Measurements from ENCODE around the gene MRPL45. TPM values are rescaled to one million over a fixed set of nuclear protein-coding genes. Genes with fewer than 3 reads are reported as not detected.
"Not testable (repeated sequence)": the region's sequence is repeated elsewhere in the genome, so short reads cannot be mapped to it uniquely, and the experiment has no call there.

Gene MRPL45
- 27.6 TPM for total RNA-seq

DNA sequence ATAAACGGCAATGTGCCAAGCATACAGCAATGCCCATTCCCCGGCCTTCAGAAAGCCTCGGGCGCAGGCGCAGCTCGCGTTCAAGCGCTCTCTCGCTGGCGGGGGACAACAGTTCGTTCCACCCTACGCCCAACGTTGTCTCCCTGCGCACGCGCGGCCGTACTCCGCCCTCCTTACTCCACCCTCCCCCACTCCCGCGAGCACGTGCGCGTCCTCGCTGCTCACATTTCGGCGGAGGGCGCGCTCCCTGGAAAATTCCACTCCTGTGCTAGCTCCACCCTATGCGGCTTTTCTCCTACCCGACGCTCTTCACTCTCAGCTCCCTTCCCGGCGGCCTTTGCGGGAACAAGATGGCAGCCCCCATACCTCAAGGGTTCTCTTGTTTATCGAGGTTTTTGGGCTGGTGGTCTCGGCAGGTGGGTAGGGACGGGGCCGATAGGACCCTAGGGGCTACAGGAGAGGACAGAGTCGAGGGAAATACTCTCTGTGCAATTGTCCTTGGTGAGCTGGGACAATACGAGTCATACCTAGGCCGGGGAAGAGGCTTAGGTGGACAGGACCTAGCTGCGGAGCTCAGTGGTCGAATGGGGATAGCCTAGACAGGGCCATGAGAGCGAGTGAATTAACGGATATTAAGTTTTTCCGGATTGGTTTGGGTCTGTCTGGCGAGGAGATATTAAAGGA lies at the start of gene MRPL45:
MRPL45 (plus strand) TSS at position 335 of the 684 bp plus-strand sequence; CDS start at position 351, 16 bp downstream.
- peak; percentile 97 for DNase-seq (ENCODE audit: low spot score)

DNA sequence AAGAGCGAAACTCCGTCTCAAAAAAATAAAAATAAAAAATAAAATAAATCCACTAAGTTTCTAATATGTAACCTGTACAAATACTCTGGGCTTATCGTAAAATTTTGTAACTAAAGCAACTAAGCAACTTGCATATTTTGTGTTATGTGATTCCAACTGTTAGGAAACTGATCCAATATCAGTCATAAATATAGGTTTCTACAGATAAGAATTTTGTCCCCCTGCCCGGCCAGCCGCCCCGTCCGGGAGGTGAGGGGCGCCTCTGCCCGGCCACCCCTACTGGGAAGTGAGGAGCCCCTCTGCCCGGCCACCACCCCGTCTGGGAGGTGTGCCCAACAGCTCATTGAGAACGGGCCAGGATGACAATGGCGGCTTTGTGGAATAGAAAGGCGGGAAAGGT lies 43.8 kb upstream of the MRPL45 start:
- DNase-seq (ENCODE audit: low spot score): not testable (repeated sequence)

DNA sequence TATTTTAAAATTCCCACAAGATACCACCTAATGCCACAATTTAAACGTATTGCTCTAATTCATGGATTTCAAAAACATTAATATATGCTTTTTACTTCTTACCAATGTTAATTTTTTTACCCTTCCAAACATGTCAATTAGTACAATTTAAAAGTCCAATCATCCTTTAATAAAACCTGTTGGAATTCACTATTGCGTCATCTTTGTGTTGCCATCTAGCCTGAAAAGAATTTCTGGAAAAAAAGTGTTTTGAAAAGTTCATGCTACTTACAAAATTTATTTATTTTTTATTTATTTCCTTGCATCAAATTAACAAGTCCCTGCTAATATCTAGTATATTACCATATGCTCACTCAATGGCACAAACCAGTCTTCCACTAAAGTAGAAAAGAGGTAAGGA lies 42.6 kb upstream of the MRPL45 start:
- DNase-seq (ENCODE audit: low spot score): not testable (repeated sequence)

DNA sequence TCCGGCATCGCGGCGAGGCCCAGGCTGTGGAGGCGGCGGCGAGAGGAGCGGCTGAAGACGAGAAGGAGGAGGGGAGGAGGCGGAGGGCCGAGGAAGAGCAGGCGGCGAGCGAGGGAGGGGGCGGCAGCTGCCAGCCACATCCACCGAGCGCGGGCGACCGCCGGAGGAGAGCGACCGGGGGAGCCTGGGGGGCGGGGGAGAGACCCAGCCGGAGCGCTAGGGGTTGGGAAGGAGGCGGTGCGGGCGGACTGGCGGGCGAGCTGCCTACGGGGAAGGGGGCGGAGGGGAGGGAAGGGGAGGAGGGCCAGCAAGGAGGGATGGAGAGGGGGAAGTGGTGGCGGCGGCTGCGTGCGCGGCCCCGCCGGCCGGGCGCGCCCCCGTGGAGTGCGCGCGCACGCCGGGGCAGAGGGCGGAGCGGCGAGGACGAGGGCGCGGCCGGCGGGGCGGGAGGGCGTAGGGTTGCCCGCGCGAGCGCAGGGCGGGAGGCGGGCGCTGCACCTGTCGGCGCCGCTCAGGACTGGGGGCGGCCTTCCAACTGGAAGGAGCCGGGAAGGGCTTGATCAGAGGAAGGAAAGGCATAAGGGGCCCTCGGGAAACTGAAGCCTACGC lies 39.9 kb upstream of the MRPL45 start:
- peak; percentile 85 for DNase-seq (ENCODE audit: low spot score)

DNA sequence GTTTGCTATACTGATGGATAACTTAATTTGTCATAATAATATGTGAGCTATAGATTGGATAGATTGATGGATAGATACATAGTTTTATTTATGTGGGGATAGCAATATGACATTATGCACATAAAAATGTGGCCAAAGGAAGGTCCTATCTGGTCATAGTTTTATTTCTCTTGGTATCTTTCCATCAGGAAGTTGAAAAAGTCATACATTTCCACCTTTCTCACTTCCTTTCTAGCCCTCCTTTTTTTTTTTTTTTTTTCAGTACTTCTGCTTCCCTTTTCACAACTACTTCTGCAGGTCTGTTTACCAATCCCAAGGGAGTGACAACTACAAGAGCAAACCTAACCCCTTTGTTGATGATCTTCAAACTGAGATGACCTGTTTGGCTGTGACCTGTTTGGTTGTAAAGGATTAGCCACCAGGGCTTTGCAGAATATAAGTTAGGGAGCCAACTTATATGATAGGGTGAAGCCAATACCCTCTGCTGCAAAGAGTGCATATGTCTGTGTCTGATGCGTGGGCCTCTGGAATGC lies 30.9 kb upstream of the MRPL45 start:
- DNase-seq (ENCODE audit: low spot score): not testable (repeated sequence)

DNA sequence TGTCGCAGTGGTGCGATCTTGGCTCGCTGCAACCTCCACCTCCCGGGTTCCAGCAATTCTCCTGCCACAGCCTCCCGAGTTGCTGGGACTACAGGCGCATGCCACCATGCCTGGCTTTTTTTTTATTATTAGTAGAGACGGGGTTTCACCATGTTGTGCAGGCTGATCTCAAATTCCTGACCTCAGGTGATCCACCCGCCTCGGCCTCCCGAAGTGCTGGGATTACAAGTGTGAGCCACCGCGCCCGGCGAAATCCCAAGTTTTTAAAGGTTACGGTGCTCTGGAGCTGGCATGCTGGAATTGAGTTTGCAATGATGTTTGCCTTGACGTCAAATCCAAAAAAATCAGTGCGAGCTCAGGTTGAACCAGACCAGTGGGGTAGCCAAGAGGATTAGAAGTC lies 30.4 kb upstream of the MRPL45 start:
- not testable (repeated sequence) for DNase-seq (ENCODE audit: low spot score)

DNA sequence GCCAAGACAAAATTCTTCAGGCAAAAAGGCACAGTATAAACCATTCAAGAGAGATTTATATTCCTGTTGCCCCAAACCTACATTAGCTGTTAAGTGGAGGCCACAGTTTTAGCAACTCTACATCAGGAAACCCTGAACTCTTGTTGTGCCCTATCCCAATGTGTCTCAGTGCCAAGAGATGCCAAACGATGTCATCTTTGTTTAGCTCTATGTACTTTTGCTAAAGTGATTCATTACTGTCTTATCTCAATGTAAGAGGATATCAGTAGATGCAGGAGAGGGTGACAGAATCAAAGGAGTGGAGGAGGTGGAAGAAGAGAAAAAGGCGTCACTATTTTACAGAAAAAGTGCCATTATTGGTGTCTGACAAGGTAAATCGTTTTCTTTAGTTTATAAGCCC lies 28.8 kb upstream of the MRPL45 start:
- DNase-seq (ENCODE audit: low spot score): not testable (repeated sequence)

DNA sequence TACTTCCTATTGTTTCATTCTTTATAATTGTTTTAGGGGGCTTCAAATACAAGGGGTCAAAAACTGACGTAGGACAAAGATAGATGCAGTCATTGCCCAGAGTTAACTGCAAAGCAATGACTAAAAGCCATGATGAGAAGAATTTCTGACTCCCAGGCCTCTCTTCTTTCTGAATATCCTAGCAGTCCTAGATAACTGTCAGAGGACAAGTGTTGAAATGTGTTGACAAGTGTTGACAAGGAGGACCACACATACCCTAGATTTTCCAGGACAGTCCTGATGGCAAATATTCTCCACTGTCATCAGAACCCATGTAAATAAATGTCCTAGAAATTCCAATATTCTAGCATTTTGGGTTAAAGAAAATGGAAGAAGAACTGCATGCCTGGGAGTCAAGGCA lies 27.9 kb upstream of the MRPL45 start:
- not testable (repeated sequence) for DNase-seq (ENCODE audit: low spot score)

DNA sequence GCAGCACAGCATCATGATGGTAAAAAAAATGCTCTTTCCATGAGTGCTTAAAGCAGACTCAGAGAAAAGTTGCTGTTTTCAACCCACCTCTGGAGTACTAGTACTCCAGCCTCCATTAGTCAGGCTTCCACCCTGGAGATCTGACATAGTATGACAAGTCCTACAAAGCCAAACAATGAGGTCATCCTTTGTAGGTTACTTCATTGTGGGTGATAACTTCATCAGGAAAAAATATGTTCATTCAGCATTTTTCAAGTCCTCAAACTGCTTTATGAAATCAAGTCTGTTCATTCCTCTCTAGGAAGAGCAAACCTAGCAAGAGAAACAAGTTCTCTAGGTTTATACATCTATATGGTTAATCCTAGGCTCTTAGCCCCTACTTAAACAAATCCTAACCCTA lies 27.4 kb upstream of the MRPL45 start:
- DNase-seq (ENCODE audit: low spot score): not testable (repeated sequence)

DNA sequence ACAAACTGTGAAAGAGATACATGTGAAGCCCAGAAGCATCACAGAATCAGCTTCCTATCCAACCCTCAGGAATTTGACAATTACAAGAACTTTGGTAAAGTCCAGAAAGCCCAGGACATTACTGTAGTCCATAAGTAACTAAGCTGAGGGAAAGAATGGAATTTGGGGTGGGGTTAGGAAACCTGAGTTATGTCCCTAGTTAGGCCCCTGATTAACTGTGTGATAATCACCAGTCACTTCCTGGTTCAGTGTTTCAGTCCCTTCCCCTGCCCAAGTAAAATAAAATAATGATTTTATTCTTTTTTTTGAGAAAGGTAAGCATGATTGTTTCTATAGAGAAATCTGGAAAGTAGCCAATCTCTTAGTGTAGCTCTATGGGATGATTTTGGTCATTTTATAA lies 11.0 kb upstream of the MRPL45 start:
- not testable (repeated sequence) for DNase-seq (ENCODE audit: low spot score)

DNA sequence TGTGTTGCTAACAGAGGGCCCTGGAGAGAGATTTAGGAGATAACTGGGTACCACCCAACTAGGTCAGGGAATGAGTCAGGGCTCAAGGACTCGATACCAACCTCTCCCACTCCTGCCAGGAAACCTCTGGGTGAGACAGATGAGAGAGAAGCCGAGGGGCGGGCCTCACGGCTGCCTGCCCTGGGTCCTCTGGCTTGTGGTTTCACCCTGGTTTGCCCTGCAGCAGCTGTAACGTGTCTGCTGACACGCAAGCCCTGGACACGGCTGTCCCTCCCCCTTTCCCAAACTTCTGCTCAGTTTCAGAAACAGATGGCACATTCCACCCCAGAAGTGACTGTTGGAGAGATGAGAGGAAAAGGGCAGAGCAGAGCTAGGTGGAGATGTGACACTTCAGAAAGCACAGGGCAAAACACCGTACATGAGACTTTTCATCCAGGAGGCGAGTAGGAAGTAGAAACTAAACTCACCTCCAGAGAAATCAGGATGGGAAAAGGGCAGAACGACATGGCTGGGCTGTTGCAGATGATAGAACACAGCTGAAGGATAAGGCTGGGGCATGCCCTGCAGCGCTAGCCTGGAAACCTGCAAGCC lies 10.4 kb upstream of the MRPL45 start:
- peak; percentile 24 for DNase-seq (ENCODE audit: low spot score)

DNA sequence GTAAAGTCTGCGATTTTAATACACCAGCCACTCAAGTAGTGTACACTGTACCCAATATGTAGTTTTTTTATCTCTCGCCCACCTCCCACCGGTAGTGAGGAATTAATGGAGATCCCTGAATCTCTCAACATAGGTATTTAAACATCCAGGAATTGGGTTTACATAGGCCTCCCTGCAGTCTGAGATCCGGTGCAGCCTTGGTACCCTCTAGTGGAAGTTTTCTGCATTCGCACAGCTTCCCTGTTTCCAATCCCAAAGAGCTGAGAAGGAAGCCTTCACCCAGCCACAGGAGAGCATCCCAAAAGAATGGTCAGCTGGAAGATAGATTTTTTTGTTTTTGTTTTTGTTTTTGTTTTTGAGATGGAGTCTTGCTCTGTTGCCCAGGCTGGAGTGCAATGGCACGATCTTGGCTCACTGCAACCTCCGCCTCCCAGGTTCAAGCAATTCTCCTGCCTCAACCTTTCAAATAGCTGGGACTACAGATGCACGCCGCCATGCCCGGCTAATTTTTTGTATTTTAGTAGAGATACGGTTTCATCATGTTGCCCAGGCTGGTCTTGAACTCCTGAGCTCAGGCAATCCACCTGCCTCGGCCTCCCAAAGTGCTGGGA lies 8.6 kb upstream of the MRPL45 start:
- DNase-seq (ENCODE audit: low spot score): not testable (repeated sequence)

DNA sequence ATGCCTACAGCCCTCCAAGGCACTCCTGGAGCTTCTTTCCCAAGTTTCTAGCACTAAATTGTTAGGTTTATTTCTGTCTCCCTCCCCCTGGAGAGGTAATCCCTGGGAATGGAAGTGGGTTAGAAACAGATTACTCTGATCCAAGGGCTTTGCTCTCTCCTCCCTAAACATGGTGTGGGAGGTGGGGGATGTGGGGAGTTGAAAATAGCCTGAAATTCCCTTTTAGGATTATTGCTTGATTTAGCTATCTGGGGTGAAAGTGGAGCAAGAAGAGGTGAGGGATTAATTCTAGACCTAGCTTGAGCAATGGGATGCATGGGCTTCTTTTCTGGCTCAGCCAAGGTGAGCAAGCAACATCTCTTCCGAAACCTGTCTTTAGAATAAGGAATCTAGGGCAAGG lies 7.2 kb upstream of the MRPL45 start:
- DNase-seq (ENCODE audit: low spot score): not testable (repeated sequence)

DNA sequence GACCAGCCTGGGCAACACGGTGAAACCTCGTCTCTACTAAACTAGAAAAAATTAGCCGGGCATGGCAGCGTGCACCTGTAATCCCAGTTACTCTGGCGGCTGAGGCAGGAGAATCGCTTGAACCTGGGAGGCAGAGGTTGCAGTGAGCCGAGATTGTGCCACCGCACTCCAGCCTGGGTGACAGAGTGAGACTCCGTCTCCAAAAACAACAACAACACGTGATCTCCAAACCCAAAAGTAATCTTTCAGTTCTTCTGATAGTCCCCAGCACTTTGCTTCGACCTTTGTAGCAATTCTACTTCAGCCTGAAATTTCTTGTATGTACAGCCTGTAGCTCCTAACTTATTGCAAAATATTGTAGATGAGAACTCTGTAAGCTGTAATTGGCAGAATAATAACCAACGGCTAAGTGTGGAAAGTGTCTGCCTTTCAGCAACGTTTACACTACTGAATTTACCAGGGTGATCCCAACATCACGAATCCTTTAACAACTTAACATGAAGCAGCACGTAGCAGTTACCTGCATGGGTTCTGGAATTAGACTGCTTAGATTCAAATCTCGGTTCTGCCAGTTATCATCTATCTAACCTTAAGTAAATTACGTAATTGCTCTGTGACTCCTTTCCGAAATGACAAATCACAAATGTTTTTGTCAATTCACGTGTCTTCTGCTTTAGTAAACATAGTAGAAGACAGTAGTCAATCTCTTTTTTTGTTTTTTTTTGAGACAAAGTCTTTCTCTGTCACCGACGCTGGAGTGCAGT lies 1.2 kb upstream of the MRPL45 start:
- DNase-seq (ENCODE audit: low spot score): not testable (repeated sequence)

DNA sequence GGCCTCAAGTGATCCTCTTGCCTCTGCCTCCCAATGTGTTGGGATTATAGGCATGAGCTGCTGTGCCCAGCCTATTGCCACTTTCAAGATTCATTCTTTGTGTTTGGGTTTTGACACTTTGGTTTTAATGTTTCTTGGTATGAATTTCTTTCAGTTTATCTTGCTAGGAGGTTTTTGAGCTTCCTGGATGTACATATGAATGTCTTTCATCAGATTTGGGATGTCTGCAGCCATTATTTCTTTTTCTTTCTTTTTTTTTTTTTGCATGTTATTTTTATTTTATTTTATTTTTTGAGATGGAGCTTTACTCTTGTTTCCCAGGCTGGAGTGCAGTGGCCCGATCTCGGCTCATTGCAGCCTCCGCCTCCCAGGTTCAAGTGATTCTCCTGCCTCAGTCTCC lies 18.5 kb downstream of the MRPL45 start:
- no peak for DNase-seq (ENCODE audit: low spot score)

DNA sequence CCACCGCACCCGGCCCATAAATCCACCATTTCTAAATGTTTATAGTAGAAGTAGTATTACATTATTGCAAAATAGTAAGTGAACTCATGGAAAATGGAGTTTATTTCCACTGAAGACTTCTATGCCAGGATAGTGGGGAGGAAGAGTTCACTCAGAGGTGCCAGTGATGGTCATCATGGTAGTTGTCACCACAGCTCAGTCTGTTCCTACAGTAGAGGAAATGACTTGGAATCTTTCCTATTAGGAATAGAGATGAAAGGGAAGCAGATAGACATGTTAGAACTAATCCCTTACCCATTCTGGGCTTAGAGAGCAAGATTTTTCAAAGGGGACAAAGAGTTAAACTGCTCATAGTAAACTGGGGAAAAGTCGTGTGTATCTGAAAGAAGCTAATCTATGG lies 20.1 kb downstream of the MRPL45 start:
- no peak for DNase-seq (ENCODE audit: low spot score)

DNA sequence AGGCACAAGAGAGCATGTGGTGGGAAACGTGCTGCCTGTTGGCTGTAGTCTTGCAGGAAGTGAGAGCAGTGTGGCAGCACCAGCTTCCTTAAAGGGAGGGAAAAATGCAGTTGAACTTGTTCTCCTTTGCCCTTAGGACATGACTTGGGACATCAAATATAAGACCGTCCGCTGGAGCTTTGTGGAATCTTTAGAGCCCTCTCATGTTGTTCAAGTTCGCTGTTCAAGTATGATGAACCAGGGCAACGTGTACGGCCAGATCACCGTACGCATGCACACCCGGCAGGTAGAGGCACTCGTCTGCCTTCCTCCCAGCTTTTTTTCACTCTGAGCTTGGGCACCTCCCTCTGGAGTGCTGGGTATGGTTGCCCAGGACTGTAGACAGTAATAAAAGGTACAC lies 23.5 kb downstream of the MRPL45 start:
- DNase-seq (ENCODE audit: low spot score): no peak

DNA sequence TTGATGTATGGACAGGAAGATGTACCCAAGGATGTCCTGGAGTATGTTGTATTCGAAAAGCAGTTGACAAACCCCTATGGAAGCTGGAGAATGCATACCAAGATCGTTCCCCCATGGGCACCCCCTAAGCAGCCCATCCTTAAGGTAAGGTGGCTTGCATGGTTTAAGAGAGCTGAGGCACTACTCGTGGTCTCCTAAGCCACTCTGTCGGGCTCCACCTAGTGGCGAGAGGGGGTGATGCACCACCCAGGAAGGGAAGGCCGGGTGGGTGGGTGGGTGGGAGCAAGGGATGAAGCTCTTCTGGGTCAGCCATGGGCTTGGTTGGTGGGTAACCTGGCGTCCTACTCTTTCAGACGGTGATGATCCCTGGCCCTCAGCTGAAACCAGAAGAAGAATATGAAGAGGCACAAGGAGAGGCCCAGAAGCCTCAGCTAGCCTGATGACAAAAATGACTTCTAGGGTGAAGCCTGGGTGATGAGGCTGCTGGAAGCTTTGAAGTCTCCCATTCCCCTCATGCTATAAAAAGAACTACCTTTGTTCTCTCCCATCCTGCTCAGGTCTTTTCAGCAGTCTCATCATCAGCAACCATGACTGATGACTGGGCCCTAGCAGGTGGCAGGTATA lies 25.3 kb downstream of the MRPL45 start:
- peak; percentile 48 for DNase-seq (ENCODE audit: low spot score)

DNA sequence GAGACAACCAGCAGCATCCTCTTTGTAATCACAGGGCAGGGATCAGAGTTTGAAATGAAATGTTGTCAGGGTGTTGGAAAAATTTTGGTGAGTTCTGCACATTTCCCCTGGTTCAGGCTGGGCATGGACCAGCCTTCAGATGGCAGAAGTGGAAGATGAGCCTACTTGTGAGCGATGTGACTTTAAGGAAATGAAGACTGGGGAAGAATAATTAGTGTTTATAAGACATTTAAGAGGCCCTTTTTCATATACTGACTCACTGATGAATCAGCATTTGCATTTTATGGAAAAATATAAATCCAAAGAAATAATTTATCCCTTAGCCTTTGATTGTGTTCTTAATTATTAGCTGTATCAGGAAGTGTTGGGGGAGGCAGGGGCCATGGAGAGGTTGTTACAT lies 25.9 kb downstream of the MRPL45 start:
- DNase-seq (ENCODE audit: low spot score): no peak

DNA sequence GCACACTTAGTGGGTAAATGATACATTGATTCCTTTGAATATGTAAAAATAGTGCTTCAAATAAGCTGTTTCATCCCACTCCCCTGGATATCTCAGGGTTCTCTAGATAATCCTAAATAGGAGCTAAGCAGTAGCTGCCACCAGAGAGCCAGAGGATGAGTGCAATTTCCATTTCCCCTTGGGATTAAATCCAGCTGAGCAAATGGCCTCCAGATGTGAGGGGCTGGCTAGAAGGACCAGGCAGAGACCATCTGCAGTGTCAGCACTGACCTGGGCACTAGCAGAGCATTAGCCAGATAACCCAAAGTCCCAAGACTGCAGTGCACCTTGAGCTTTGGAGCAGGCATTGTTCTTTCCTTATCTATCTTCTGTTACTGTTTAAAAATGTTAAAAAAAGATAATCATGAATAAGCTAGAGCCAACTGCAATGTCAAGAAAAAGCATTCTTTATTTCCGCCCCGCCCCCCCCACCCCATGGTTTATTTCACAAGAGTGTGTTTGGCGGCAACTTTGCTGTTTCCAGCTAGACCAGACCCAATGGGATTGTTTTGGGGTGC lies 27.3 kb downstream of the MRPL45 start:
- no peak for DNase-seq (ENCODE audit: low spot score)

DNA sequence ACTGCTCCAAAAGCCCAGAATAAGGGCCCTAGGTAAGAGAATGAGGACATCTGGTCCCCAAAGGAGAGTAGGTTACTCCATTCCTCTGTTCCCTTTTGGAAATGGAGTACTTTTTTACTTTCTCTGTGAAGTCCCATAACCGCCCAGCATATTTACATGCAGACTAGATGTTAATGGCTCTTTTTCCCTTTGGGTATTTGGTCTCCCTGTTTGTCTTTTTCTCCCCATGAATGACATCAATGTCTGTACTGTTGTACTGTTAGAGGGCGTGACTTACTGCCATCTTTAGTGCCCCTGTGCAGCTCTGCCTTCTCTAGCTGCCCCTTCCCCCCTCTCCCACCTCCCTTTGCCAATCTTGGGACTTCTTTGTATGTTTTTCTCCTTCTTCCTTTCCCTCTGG lies 27.8 kb downstream of the MRPL45 start:
- no peak for DNase-seq (ENCODE audit: low spot score)
